ENCODE measurements around the gene FRK.
"Not testable (repeated sequence)": the region's sequence is repeated elsewhere in the genome, so short reads cannot be mapped to it uniquely, and the experiment has no call there.

Gene FRK

DNA sequence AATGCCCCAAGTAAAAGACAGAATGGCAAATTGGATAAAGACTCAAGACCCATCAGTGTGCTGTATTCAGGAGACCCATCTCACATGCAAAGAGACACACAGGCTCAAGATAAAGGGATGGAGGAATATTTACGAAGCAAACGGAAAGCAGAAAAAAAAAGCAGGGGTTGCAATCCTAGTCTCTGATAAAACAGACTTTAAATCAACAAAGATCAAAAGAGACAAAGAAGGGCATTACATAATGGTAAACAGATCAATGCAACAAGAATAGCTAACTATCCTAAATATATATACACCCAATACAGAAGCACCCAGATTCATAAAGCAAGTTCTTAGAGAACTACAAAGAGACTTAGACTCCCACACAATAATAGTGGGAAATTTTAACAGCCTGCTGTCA is 123.2 kb downstream of the FRK start:
- DNase-seq = not testable (repeated sequence)

DNA sequence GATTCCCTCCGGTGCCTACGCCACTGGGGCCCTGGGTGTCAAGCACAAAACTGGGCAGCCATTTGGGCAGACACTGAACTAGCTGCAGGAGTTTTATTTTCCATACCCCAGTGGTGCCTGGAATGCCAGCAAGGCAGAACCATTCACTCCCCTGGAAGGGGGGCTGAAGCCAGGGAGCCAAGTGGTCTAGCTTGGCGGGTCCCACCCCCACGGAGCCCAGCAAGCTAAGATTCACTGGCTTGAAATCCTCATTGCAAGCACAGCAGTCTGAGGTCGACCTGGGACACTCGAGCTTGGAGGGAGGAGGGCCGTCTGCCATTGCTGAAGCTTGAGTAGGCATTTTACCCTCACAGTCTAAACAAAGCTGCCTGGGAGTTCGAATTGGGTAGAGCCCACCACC is 125.3 kb downstream of the FRK start:
- DNase-seq = no peak

DNA sequence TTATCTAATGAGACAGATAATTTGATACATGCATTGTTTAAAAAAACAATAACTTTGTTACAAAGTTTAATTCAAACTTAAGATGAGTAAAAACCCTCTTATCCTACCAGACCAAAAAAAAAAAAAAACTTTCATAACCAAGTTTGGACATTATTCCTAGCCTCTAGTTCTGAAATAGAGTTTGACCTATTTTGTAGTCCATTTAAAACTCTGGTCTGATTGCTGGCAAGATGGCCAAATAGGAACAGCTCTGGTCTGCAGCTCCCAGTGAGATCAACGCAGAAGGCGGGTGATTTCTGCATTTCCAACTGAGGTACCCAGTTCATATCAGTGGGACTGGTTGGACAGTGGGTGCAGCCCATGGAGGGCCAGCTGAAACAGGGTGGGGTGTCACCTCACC is 125.9 kb downstream of the FRK start:
- DNase-seq = no peak

- no peak for DNase-seq
These were observed 126.5 kb downstream of the FRK start for GRCh38 chr6:115934145-115934544.

GRCh38 chr6:115932481-115932880 is 128.2 kb downstream of the FRK start:
- no peak for DNase-seq

DNA sequence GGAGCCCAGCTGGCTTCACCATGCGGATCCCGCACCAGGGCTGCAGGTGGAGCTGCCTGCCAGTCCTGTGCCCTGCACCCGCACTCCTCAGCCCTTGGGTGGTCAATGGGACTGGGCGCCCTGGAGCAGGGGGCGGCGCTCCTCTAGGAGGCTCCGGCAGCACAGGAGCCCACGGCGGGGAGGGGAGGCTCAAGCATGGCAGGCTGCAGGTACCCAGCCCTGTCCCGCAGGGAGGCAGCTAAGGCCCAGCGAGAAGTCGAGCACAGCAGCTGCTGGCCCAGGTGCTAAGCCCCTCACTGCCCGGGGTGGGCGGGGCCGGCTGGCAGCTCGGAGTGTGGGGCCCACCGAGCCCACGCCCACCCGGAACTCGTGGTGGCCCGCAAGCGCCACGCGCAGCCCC is 132.7 kb downstream of the FRK start:
- not testable (repeated sequence) for DNase-seq

- no peak for DNase-seq
These were observed 137.7 kb downstream of the FRK start for GRCh38 chr6:115922971-115923370.

DNA sequence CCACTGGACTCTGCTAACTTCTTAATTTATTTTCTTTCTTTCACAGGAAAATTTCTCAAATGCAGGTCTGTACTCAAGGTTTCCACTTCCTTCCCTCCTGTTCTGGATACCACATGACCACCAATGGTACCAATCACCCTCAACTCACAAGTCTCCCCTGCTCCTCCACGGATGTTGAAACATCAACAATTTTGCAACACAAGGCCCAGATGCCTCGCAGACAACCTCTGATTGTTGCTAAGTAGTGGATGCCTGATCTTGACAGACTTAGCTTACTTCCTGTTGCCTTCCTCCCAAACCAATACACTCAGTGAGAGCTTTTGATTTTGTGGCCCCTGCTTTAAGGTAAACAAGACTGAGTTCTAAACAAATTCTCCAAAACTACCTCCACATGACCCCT is 146.6 kb downstream of the FRK start:
- DNase-seq = no peak

DNA sequence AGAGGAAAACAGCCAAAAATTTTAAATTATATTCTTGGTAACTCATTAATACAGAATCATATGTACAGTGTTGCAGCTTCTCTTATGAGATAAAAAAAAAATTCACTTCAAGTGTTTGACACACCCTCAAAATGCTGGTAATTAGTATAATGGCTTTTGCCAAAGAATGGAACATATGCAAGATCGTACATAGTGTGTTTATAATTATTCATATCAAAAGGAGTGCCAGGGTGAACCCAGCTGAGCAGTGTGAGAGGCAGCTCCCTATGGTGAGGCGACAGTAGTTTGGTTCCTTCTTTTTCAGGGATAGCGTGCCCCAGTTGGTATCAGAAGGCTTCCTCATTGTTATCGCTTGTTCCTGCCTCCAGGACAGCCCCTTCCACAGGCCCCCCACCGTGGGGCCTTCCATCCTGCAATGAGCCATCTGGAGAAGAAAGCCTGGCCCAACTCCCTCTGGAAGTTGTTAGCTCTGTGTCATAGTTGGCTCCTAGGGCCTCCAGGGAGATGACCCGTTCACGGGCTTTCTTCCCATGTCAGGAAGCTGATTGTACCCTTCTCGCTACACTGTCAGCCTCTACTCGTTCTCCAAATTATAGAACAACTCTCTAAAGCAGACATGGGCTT is 150.7 kb downstream of the FRK start:
- DNase-seq = no peak

- DNase-seq = no peak
These were observed 151.7 kb downstream of the FRK start for GRCh38 chr6:115908906-115909559.

DNA sequence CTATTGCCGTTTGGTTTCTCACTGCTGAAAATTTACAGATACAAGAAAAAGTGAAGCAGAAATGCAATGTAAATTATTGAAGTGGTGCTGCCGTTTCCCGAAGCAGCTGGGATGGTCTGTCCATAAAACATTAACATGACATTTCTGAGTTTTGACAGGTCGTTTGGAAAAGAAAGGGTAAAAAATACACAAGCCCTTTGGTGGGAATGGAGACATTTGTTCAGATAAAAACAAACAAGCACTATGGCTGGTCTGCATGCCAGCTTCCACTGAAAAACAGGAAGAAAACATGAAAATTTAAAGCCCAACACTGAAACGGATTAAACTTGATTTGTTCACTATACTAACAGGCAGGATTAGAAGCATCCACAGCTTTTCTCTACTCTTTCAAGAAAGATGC is 155.2 kb downstream of the FRK start:
- no peak for DNase-seq

- DNase-seq = no peak
These were observed 158.3 kb downstream of the FRK start for GRCh38 chr6:115902436-115902835.

GRCh38 chr6:115901896-115902295 is 158.8 kb downstream of the FRK start:
- DNase-seq = no peak

DNA sequence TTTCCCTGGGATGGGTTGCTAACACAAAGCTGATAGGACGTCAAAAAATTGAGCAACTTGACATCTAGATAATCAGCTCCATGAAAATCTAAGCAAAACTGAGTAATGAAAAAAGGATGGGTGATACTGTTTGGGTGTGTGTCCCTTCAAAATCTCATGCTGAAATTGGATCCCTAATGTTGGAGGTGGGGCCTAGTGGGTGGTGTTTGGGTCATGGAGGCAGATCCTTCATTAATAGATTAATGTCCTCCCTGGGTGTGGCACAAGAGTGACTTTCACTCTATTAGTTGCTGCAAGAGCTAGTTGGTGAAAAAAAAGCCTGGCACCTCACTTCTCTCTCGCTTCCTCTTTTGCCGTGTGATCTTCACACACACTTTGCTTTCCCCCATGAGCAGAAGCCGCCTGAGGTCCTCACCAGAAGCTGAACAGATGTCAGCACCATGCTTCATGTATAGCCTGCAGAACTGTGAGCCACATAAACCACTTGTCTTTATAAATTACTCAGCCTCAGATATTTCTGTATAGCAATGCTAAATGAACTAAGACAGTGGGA is 160.9 kb downstream of the FRK start:
- DNase-seq = no peak

- DNase-seq = no peak
These were observed 162.4 kb downstream of the FRK start for GRCh38 chr6:115898246-115898645.

DNA sequence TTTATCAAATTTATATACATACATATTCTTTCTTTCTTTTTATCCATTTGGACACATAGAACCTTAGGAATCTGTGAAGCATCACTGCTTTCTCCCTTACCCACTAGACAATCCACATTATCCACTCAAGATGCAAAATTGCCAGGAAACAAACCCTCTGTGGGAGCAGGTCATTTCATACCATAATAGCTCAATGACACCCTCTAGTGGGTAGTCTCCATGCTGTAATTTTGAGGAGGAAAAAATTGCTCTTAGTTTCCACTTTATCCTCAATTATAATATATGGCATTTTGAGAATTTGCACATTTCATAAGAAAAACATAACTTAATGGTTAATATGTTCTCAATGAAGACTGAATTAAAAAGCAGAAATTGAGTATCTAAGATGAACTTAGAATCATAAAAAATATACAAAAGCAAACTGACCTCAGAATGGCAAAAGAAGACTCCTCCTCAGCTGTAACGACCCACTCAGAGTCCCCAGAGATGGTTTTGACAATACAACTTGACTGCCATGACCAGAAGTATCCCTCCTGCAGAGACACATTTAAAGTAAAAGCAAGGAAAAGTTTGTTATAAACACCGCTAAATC is 164.1 kb downstream of the FRK start:
- DNase-seq = no peak

DNA sequence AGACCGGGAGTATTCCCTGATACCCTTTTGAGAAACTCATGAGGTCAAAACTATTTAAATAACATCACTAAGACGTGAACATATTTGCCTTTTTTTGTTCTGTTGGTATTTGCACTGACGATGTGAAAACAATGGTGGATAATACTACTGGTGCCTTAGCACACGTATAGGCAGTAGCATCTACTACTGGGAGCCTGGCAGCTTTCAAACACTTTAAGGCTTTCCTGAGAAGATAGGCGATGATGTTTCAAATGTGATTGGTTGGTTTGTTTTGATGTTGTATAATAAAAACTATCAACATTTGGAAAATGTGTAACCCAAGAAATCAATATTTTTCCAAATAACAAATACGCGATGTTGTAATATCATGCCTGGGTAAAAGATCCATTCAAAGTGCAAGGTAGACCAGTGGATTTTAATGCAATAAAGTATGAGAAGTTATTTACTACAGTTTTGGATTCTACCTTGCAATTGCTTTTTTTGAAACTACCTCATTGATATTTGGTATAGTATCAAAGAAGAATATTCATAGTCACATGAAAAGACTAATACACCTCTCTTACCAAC is 166.2 kb downstream of the FRK start:
- no peak for DNase-seq

DNA sequence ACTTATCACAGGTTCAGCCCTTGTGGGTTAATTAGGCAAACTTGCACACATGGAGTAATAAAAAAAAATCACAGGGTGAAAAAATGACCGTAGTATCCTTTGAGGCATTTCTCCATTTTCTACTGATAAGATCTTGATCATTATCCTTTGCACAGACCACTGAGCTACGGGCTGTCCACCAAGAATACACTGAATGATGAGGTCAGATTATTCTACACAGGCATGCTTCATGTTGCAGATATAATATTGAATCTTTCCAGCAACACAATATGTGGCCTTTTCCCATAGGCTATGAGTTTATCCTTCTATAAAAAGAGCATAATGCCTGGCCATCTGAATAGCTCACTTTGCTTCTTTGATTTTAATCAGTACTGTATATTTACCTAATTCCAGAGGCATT is 168.9 kb downstream of the FRK start:
- no peak for DNase-seq

- no peak for DNase-seq
These were observed 169.5 kb downstream of the FRK start for GRCh38 chr6:115891111-115891669.

- no peak for DNase-seq
These were observed 170.5 kb downstream of the FRK start for GRCh38 chr6:115890238-115890637.

DNA sequence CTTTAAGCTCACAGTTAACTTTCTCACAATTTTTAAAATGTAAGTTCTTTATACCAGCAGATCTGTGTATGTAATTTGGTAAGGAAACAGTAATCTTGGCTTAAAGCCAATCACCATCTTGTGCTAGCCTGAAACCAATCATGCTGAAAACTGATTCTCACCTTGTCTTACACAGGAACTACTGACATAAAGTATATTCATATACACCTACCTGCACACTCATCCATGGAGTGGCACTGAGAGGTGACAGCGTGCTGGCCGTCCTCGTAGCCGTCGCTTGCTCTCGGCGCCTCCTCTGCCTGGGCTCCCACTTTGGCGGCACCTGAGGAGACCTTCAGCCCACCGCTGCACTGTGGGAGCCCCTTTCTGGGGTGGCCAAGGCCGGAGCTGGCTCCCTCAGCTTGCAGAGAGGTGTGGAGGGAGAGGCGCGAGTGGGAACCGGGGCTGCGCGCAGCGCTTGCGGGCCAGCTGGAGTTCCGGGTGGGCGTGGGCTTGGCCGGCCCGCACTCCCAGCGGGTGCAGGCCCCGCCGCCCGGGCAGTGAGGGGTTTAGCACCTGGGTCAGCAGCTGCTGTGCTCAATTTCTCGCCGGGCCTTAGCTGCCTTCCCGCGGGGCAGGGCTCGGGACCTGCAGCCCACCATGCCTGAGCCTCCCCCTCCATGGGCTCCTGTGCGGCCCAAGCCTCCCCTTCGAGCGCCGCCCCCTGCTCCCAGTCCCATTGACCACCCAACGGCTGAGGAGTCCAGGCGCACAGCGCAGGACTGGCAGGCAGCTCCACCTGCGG is 171.8 kb downstream of the FRK start:
- not testable (repeated sequence) for DNase-seq

DNA sequence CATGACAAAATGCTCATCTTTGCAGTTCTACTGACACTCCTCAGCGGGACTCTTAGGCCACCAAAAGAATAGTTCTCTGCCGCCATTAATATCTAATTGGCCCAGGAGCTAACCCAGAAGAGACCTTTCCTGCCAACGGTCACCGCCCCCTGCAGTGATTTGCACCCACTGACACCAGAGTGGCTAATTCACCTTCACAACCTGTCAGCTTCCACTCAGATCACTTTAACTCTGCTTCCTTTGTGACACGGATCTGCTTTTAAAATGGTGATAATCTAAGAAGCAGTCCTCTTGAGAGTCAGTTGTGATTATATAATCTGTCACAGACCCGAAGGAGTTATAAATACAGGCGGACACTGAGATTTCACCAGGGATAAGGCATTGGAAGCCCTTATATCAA is 172.8 kb downstream of the FRK start:
- DNase-seq = no peak

Data from activated CD4-positive, CD25-positive, alpha-beta regulatory T cell (primary cell).